M059J (cell line): ENCODE data around the gene KIAA0319L. TPM values are rescaled to one million over a fixed set of nuclear protein-coding genes. Genes with fewer than 3 reads are reported as not detected.

Experiments used
- DNase-seq: peaks from one replicate; pipeline ENCODE4 v3.0.0-alpha.2; 2012; ENCODE audit warnings: low read depth
- total RNA-seq: library from RNA; depleted of rRNA; stranded (reverse); fragments of >200 nt; shearing (Covaris generic); gene quantifications from 2 replicates; pipeline ENCODE4 v1.2.3, GENCODE V29; 2014; rRNA removed

KIAA0319L gene
- total RNA-seq, 1 experiment from 2014 or later, result 38.9 TPM

DNA sequence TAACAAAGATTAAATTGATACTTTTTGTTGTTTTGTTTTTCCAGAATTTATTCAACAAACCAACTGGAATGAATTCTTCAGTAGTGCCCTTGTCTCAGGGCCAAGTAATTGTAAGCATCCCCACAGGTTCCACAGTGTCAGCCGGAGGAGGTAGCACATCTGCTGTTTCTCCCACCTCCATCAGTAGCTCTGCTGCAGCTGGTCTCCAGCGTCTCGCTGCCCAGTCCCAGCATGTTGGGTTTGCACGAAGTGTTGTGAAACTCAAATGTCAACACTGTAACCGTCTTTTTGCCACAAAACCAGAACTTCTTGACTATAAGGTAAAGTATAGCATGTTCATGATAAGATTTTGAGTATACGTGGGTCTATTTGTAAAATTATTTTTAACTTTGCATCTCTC lies 170.2 kb downstream of the KIAA0319L start:
- DNase-seq, result no peak

DNA sequence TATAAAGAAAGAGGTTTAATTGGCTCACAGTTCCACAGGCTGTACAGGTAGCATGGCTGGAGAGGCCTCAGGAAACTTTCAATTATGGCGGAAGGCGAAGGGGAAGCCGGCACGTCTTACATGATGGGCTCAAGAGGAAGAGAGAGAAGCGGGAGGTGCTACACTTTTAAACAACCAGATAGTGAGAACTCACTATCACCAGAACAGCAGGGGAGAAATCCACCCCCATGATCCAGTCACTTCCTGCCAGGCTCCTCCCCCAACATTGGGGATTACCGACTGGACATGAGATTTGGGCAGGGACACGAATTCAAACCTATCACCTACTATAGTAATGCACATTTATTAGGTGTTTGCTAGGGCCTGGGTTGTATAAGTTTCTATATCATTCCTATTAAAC lies 170.9 kb downstream of the KIAA0319L start:
- DNase-seq, result no peak

Other genes with a start within 250 kb of the KIAA0319L start
- gene NCDN, start 396 bp upstream of the KIAA0319L start, total RNA-seq, result 13.5 and 27.0 TPM in 2 replicates
- gene TFAP2E, start 15.9 kb upstream of the KIAA0319L start, total RNA-seq, result not detected in 2 replicates
- 63.2 and 72.0 TPM in 2 replicates for gene PSMB2, start 84.1 kb upstream of the KIAA0319L start, total RNA-seq
- 19.7 and 28.9 TPM in 2 replicates for gene C1orf216, start 161.5 kb upstream of the KIAA0319L start, total RNA-seq
- gene CLSPN, start 212.6 kb upstream of the KIAA0319L start, total RNA-seq, result 10.9 and 33.4 TPM in 2 replicates